IMR-90 (cell line): Measurements from ENCODE around the gene FUS.

ENCODE experiments used
- BHLHE40 ChIP-seq: fragments of 150-350 bp; IDR thresholded peaks from 2 replicates; pipeline ENCODE4 v1.6.1; 2016; ENCODE audit warnings: mild to moderate bottlenecking, low read depth, low read length
- CEBPB ChIP-seq: IDR thresholded peaks from 2 replicates; pipeline ENCODE4 v1.6.1; 2012; ENCODE audit warnings: low read depth, low read length, improper control_type of control experiment
- ELK1 ChIP-seq: fragments of 150-350 bp; IDR thresholded peaks from 2 replicates; pipeline ENCODE4 v1.6.1; 2016; ENCODE audit warnings: low read depth, mild to moderate bottlenecking, low read length, moderate library complexity, borderline replicate concordance
- FOS ChIP-seq: fragments of 150-350 bp; IDR thresholded peaks from 2 replicates; pipeline ENCODE4 v1.6.1; 2016; ENCODE audit warnings: low read depth, low read length
- MAFK ChIP-seq: IDR thresholded peaks from 2 replicates; pipeline ENCODE4 v1.6.1; 2012; ENCODE audit warnings: low read depth, low read length, improper control_type of control experiment
- MAZ ChIP-seq: IDR thresholded peaks from 2 replicates; pipeline ENCODE4 v1.6.1; 2012; ENCODE audit warnings: low read depth, mild to moderate bottlenecking, low read length, improper control_type of control experiment, moderate library complexity, borderline replicate concordance
- POLR2A ChIP-seq: IDR thresholded peaks from 2 replicates; pipeline ENCODE4 v1.6.1; 2012; ENCODE audit warnings: mild to moderate bottlenecking, low read depth, low read length
- RAD21 ChIP-seq: IDR thresholded peaks from 2 replicates; pipeline ENCODE4 v1.6.1; 2012; ENCODE audit warnings: low read length, improper control_type of control experiment
- RCOR1 ChIP-seq: IDR thresholded peaks from 2 replicates; pipeline ENCODE4 v1.6.1; 2012; ENCODE audit warnings: mild to moderate bottlenecking, low read length, improper control_type of control experiment; ENCODE audit not compliant: insufficient replicate concordance
- RFX5 ChIP-seq: IDR thresholded peaks from 2 replicates; pipeline ENCODE4 v1.8.0; 2012; ENCODE audit warnings: low read depth, mild to moderate bottlenecking, low read length, moderate library complexity
- SMC3 ChIP-seq: fragments of 150-350 bp; IDR thresholded peaks from 2 replicates; pipeline ENCODE4 v1.6.1; 2016; ENCODE audit warnings: low read depth, mild to moderate bottlenecking, antibody characterized with exemption, low read length, moderate library complexity
- USF2 ChIP-seq: fragments of 150-350 bp; IDR thresholded peaks from 2 replicates; pipeline ENCODE4 v1.6.1; 2017; ENCODE audit warnings: mild to moderate bottlenecking, antibody characterized with exemption, low read length, low read depth
- TF ChIP-seq, protein P1 (sequence below): conservative IDR thresholded peaks from 2 replicates; pipeline ENCODE4 v1.5.1; 2012; ENCODE audit warnings: mild to moderate bottlenecking, low read depth, low read length, improper control_type of control experiment

GRCh38 chr16:31168848-31169247, 11.1 kb upstream of the FUS start:
- TF ChIP-seq CEBPB: no peak
- TF ChIP-seq, protein P1, sequence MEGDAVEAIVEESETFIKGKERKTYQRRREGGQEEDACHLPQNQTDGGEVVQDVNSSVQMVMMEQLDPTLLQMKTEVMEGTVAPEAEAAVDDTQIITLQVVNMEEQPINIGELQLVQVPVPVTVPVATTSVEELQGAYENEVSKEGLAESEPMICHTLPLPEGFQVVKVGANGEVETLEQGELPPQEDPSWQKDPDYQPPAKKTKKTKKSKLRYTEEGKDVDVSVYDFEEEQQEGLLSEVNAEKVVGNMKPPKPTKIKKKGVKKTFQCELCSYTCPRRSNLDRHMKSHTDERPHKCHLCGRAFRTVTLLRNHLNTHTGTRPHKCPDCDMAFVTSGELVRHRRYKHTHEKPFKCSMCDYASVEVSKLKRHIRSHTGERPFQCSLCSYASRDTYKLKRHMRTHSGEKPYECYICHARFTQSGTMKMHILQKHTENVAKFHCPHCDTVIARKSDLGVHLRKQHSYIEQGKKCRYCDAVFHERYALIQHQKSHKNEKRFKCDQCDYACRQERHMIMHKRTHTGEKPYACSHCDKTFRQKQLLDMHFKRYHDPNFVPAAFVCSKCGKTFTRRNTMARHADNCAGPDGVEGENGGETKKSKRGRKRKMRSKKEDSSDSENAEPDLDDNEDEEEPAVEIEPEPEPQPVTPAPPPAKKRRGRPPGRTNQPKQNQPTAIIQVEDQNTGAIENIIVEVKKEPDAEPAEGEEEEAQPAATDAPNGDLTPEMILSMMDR: no peak
- no peak for TF ChIP-seq RFX5
- no peak for TF ChIP-seq POLR2A
- no peak for TF ChIP-seq MAZ
- no peak for TF ChIP-seq RAD21
- TF ChIP-seq SMC3: no peak
- TF ChIP-seq MAFK: no peak
- TF ChIP-seq BHLHE40: no peak
- TF ChIP-seq ELK1: no peak
- TF ChIP-seq USF2: no peak
- TF ChIP-seq RCOR1: no peak
- TF ChIP-seq FOS: no peak
